Measurements from ENCODE around the gene KPNA5. TPM values are rescaled to one million over a fixed set of nuclear protein-coding genes. Genes with fewer than 3 reads are reported as not detected.
"Not testable (repeated sequence)": the region's sequence is repeated elsewhere in the genome, so short reads cannot be mapped to it uniquely, and the experiment has no call there.

Gene KPNA5
- total RNA-seq, 1 experiment from 2014 or later = 12.2 TPM

DNA sequence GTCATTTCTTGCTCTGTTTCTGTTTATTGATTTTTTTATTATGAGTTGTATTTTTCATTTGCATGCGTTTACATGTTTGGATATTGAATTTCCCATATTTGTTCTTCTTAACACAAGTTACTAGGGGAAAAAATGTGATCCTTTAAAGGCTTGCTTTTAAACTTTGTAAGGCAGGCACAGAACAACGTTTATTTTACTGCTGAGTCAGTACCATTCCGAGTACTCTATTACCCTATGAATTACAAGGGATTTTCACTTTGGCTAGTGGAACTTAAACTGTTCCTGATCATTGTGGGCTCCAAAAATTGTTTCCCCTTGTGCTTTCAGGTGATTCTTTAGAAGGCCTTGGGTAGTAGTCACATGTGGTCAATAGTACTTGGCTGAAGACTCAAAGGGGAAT lies 56.0 kb downstream of the KPNA5 start:
- Mint-ChIP-seq H3K27me3 (ENCODE audit: low read depth) (no peaks in the 10 kb centered on the region; the same call in 1 of the 2 replicates), H3K4me1 (no peaks in the 10 kb centered on the region), H3K4me3 (no peak overlapping the region), H3K36me3 (peaks cover 41% of the 10 kb centered on the region), H3K27ac (no peak overlapping the region), H3K9me3 (peaks cover 30% of the 10 kb centered on the region)
- ChIA-PET POLR2A (no interaction called here), CTCF (no interaction called here)
- ATAC-seq (no peak), DNase-seq (ENCODE audit: low spot score) (no peak)
- TF ChIP-seq, protein P1, sequence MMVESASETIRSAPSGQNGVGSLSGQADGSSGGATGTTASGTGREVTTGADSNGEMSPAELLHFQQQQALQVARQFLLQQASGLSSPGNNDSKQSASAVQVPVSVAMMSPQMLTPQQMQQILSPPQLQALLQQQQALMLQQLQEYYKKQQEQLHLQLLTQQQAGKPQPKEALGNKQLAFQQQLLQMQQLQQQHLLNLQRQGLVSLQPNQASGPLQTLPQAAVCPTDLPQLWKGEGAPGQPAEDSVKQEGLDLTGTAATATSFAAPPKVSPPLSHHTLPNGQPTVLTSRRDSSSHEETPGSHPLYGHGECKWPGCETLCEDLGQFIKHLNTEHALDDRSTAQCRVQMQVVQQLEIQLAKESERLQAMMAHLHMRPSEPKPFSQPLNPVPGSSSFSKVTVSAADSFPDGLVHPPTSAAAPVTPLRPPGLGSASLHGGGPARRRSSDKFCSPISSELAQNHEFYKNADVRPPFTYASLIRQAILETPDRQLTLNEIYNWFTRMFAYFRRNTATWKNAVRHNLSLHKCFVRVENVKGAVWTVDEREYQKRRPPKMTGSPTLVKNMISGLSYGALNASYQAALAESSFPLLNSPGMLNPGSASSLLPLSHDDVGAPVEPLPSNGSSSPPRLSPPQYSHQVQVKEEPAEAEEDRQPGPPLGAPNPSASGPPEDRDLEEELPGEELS (CRISPR knock-in tag; IDR thresholded peaks at IDR 0.05) = no peak
- TF ChIP-seq, protein P2, sequence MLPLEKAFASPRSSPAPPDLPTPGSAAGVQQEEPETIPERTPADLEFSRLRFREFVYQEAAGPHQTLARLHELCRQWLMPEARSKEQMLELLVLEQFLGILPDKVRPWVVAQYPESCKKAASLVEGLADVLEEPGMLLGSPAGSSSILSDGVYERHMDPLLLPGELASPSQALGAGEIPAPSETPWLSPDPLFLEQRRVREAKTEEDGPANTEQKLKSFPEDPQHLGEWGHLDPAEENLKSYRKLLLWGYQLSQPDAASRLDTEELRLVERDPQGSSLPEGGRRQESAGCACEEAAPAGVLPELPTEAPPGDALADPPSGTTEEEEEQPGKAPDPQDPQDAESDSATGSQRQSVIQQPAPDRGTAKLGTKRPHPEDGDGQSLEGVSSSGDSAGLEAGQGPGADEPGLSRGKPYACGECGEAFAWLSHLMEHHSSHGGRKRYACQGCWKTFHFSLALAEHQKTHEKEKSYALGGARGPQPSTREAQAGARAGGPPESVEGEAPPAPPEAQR (CRISPR knock-in tag; IDR thresholded peaks at IDR 0.05) = no peak
- TF ChIP-seq ZNF138 (CRISPR knock-in tag; conservative IDR thresholded peaks at IDR 0.05) (no peak), ZNF263 (CRISPR knock-in tag; IDR thresholded peaks at IDR 0.05; ENCODE audit: low read depth) (no peak), NR3C1 (CRISPR knock-in tag; conservative IDR thresholded peaks at IDR 0.05; ENCODE audit: low read depth) (no peak), NR2C2 (CRISPR knock-in tag; IDR thresholded peaks at IDR 0.05) (no peak), TEAD4 (CRISPR knock-in tag; IDR thresholded peaks at IDR 0.05) (no peak), SOX15 (CRISPR knock-in tag; IDR thresholded peaks at IDR 0.05) (no peak), GTF2I (CRISPR knock-in tag; conservative IDR thresholded peaks at IDR 0.05) (no peak)
- TF ChIP-seq, protein P3, sequence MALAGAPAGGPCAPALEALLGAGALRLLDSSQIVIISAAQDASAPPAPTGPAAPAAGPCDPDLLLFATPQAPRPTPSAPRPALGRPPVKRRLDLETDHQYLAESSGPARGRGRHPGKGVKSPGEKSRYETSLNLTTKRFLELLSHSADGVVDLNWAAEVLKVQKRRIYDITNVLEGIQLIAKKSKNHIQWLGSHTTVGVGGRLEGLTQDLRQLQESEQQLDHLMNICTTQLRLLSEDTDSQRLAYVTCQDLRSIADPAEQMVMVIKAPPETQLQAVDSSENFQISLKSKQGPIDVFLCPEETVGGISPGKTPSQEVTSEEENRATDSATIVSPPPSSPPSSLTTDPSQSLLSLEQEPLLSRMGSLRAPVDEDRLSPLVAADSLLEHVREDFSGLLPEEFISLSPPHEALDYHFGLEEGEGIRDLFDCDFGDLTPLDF (CRISPR knock-in tag; IDR thresholded peaks at IDR 0.05) = no peak
- TF ChIP-seq, protein P4, sequence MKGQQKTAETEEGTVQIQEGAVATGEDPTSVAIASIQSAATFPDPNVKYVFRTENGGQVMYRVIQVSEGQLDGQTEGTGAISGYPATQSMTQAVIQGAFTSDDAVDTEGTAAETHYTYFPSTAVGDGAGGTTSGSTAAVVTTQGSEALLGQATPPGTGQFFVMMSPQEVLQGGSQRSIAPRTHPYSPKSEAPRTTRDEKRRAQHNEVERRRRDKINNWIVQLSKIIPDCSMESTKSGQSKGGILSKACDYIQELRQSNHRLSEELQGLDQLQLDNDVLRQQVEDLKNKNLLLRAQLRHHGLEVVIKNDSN (CRISPR knock-in tag; IDR thresholded peaks at IDR 0.05) = no peak
- TF ChIP-seq, protein P5, sequence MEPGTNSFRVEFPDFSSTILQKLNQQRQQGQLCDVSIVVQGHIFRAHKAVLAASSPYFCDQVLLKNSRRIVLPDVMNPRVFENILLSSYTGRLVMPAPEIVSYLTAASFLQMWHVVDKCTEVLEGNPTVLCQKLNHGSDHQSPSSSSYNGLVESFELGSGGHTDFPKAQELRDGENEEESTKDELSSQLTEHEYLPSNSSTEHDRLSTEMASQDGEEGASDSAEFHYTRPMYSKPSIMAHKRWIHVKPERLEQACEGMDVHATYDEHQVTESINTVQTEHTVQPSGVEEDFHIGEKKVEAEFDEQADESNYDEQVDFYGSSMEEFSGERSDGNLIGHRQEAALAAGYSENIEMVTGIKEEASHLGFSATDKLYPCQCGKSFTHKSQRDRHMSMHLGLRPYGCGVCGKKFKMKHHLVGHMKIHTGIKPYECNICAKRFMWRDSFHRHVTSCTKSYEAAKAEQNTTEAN (CRISPR knock-in tag; IDR thresholded peaks at IDR 0.05) = no peak
- TF ChIP-seq, protein P6, sequence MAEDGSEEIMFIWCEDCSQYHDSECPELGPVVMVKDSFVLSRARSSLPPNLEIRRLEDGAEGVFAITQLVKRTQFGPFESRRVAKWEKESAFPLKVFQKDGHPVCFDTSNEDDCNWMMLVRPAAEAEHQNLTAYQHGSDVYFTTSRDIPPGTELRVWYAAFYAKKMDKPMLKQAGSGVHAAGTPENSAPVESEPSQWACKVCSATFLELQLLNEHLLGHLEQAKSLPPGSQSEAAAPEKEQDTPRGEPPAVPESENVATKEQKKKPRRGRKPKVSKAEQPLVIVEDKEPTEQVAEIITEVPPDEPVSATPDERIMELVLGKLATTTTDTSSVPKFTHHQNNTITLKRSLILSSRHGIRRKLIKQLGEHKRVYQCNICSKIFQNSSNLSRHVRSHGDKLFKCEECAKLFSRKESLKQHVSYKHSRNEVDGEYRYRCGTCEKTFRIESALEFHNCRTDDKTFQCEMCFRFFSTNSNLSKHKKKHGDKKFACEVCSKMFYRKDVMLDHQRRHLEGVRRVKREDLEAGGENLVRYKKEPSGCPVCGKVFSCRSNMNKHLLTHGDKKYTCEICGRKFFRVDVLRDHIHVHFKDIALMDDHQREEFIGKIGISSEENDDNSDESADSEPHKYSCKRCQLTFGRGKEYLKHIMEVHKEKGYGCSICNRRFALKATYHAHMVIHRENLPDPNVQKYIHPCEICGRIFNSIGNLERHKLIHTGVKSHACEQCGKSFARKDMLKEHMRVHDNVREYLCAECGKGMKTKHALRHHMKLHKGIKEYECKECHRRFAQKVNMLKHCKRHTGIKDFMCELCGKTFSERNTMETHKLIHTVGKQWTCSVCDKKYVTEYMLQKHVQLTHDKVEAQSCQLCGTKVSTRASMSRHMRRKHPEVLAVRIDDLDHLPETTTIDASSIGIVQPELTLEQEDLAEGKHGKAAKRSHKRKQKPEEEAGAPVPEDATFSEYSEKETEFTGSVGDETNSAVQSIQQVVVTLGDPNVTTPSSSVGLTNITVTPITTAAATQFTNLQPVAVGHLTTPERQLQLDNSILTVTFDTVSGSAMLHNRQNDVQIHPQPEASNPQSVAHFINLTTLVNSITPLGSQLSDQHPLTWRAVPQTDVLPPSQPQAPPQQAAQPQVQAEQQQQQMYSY (CRISPR knock-in tag; IDR thresholded peaks at IDR 0.05) = no peak
- TF ChIP-seq, protein P7, sequence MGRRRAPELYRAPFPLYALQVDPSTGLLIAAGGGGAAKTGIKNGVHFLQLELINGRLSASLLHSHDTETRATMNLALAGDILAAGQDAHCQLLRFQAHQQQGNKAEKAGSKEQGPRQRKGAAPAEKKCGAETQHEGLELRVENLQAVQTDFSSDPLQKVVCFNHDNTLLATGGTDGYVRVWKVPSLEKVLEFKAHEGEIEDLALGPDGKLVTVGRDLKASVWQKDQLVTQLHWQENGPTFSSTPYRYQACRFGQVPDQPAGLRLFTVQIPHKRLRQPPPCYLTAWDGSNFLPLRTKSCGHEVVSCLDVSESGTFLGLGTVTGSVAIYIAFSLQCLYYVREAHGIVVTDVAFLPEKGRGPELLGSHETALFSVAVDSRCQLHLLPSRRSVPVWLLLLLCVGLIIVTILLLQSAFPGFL (CRISPR knock-in tag; IDR thresholded peaks at IDR 0.05; ENCODE audit: borderline replicate concordance) = no peak
- TF ChIP-seq, protein P8, sequence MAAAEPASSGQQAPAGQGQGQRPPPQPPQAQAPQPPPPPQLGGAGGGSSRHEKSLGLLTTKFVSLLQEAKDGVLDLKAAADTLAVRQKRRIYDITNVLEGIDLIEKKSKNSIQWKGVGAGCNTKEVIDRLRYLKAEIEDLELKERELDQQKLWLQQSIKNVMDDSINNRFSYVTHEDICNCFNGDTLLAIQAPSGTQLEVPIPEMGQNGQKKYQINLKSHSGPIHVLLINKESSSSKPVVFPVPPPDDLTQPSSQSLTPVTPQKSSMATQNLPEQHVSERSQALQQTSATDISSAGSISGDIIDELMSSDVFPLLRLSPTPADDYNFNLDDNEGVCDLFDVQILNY (CRISPR knock-in tag; IDR thresholded peaks at IDR 0.05) = no peak

DNA sequence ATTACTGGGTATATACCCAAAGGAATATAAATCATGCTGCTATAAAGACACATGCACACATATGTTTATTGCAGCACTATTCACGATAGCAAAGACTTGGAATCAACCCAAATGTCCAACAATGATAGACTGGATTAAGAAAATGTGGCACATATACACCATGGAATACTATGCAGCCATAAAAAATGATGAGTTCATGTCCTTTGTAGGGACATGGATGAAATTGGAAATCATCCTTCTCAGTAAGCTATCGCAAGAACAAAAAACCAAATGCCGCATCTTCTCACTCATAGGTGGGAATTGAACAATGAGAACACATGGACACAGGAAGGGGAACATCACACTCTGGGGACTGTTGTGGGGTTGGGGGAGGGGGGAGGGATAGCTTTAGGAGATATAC lies 59.5 kb downstream of the KPNA5 start:
- POLR2A ChIA-PET; H3K27me3 Mint-ChIP-seq (ENCODE audit: low read depth); H3K4me3 Mint-ChIP-seq; DNase-seq (ENCODE audit: low spot score); H3K27ac Mint-ChIP-seq; H3K4me1 Mint-ChIP-seq; CTCF ChIA-PET; ATAC-seq: not testable (repeated sequence)
- Mint-ChIP-seq H3K9me3 (peaks cover 48% of the 10 kb centered on the region), H3K36me3 (peaks cover 35% of the 10 kb centered on the region)
